Hepatocyte (in vitro differentiated cells): ENCODE measurements around the gene ASTN2.

Experiments used
- CTCF ChIP-seq: fragments of 200-600 bp; sonication (generic); IDR thresholded peaks from 2 replicates; pipeline ENCODE4 v1.5.1; 2016; ENCODE audit warnings: antibody characterized with exemption, mild to moderate bottlenecking; ENCODE audit not compliant: poor library complexity
- EZH2 ChIP-seq: fragments of 200-600 bp; sonication (generic); IDR thresholded peaks from 2 replicates; pipeline ENCODE4 v1.6.1; 2016; ENCODE audit warnings: antibody characterized with exemption, mild to moderate bottlenecking, borderline replicate concordance
- EZH2phosphoT487 ChIP-seq: fragments of 200-600 bp; sonication (generic); IDR thresholded peaks from one replicate; pipeline ENCODE4 v1.6.1; 2018; ENCODE audit warnings: antibody characterized with exemption, mild to moderate bottlenecking, low read depth, moderate library complexity; ENCODE audit not compliant: unreplicated experiment, severe bottlenecking

DNA sequence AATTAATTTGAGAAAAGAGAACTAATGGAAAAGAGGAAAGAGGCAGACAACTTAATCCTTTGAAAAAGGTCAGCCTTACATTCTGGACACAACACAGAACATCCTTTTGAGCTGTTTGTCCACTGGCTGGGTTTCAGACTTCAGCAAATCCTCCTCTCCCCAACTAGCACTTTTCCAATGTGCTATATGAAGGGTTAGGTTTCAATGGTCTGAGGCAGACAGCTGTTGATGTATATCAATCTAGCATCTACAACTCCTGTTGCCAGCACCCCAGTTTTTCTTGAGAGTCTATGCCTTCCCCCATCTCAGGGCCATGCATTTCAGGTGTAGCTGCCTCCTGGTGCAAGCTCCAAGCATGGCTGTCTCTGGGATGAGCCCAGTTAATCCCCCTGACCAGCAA, 553.5 kb downstream of the ASTN2 start:
- TF ChIP-seq CTCF (no peak), EZH2 (no peak), EZH2phosphoT487 (no peak)
